Type B pancreatic cell (in vitro differentiated cells): Measurements from ENCODE around the gene CACNA1C. TPM values are rescaled to one million over a fixed set of nuclear protein-coding genes. Genes with fewer than 3 reads are reported as not detected.

Experiments used
- DNase-seq: peaks from one replicate; pipeline ENCODE4 v3.0.0; 2021; ENCODE audit warnings: mixed read lengths; ENCODE audit not compliant: unreplicated experiment; ENCODE audit errors: extremely low spot score
- H3K27ac Mint-ChIP-seq: 2 replicates; pipeline ENCODE4 v1.8.0; 2021; ENCODE audit warnings: mild to moderate bottlenecking, mixed read lengths
- H3K27me3 Mint-ChIP-seq: 2 replicates; pipeline ENCODE4 v1.8.0; 2021; ENCODE audit warnings: mixed read lengths
- H3K36me3 Mint-ChIP-seq: 2 replicates; pipeline ENCODE4 v1.8.0; 2021; ENCODE audit warnings: mixed read lengths
- H3K4me1 Mint-ChIP-seq: one replicate; pipeline ENCODE4 v1.8.0; 2021; ENCODE audit warnings: mixed read lengths; ENCODE audit not compliant: unreplicated experiment
- H3K4me3 Mint-ChIP-seq: 2 replicates; pipeline ENCODE4 v1.8.0; 2021; ENCODE audit warnings: mild to moderate bottlenecking, mixed read lengths
- H3K9me3 Mint-ChIP-seq: 2 replicates; pipeline ENCODE4 v1.8.0; 2021; ENCODE audit warnings: mixed read lengths
- CTCF ChIP-seq: fragments of 200-600 bp; sonication (generic); conservative IDR thresholded peaks from 2 replicates; pipeline ENCODE4 v1.5.0; 2021; ENCODE audit warnings: antibody characterized with exemption, mild to moderate bottlenecking
- total RNA-seq: library from RNA; stranded (reverse); gene quantifications from 2 replicates; pipeline ENCODE4 v1.2.1, GENCODE V29; 2021; ENCODE audit warnings: low replicate concordance

Gene CACNA1C
- total RNA-seq, 1 donor from 2014 or later = 14.3 TPM

DNA sequence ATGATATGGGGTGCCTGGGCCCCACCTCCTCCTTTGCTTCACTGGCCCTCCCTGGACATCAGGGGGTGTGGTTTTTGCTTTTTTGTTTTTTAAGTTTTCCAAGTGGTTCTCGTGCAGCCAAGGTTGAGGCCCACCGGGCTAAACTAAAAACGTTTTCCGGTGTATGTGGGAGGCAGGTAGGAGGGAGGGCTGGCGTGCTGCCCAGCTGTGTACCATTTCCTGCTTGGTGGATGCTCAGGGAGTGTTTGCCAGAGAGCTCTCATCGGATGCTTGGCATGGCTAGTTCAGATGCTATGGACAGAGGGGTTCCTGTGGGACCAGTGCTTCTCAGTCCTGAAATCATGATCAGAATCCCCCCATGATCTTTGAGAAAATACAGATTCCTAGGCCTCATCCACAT, 246.4 kb downstream of the CACNA1C start:
- Mint-ChIP-seq H3K27ac (no peak overlapping the region), H3K4me1 (peaks cover 8% of the 10 kb centered on the region)

GRCh38 chr12:2300168-2300567, 247.4 kb downstream of the CACNA1C start:
- Mint-ChIP-seq H3K36me3 (peaks cover 7% of the 10 kb centered on the region), H3K27me3 (peaks cover 33% of the 10 kb centered on the region), H3K27ac (no peak overlapping the region), H3K9me3 (no peaks in the 10 kb centered on the region), H3K4me3 (no peak overlapping the region), H3K4me1 (peaks cover 8% of the 10 kb centered on the region)
- no peak for TF ChIP-seq CTCF
- DNase-seq = no peak

More for the DNA sequence above, 246.4 kb downstream of the CACNA1C start:
- H3K9me3 Mint-ChIP-seq = no peaks in the 10 kb centered on the region
- TF ChIP-seq CTCF = no peak
- H3K4me3 Mint-ChIP-seq = no peak overlapping the region
- peaks cover 7% of the 10 kb centered on the region for H3K36me3 Mint-ChIP-seq
- no peak for DNase-seq
- peaks cover 25% of the 10 kb centered on the region for H3K27me3 Mint-ChIP-seq

- TF ChIP-seq CTCF = no peak
- no peak overlapping the region for H3K4me3 Mint-ChIP-seq
- H3K4me1 Mint-ChIP-seq = peaks cover 7% of the 10 kb centered on the region
- H3K27me3 Mint-ChIP-seq = peaks cover 33% of the 10 kb centered on the region
- DNase-seq = no peak
- H3K27ac Mint-ChIP-seq = no peak overlapping the region
- H3K36me3 Mint-ChIP-seq = peaks cover 7% of the 10 kb centered on the region
- no peaks in the 10 kb centered on the region for H3K9me3 Mint-ChIP-seq
Observed at GRCh38 chr12:2300886-2301285, 248.1 kb downstream of the CACNA1C start.

DNA sequence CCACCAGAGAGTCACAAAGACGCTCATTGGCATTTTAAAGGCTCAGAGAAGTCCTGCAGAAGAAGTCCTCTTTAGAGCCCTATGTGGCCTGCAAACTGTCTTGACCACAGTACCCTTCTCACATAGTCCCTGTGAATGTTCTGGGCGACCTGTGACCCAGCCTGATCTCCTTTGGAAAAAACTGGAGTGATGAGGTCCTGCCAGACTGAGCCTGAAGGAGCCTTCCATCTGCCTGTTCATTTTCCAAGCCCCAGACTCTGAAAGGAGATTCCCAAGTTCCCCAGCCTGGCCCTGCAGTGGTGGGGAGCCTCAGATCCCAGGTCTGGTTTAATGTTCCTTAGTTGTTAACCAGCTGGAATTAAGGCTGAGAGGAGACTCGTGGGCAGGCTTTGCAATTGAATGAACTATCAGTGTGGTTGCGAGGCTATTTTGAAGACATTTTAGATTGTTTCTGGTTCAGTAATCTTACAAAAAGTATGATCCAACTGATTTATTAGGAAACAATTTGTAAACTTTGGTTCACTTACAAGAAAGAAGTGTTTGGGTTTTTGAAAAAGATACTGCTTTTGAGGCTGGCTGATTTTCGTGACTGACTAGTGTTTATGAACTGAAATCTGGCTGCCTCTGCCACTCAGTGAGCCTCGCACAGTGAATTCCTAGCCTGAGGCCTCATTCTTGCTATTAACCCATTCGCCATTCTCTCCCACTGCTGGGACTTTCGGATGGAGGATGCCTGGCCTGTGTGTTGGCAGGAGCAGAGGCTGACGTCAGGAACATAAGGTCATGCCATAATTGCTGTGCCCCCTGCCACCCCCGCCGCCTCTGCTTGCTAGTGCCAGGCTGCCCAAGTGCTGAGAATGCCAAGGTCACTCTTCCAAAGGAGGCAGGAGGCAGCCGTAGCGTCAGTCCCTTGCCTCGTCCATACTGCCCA, 249.0 kb downstream of the CACNA1C start:
- Mint-ChIP-seq H3K27me3 (peaks cover 33% of the 10 kb centered on the region), H3K27ac (no peak overlapping the region), H3K36me3 (peaks cover 7% of the 10 kb centered on the region)

More for the DNA sequence above, 249.0 kb downstream of the CACNA1C start:
- Mint-ChIP-seq H3K4me3 (no peak overlapping the region), H3K4me1 (peaks cover 12% of the 10 kb centered on the region), H3K9me3 (no peaks in the 10 kb centered on the region)
- no peak for DNase-seq
- no peak for TF ChIP-seq CTCF
